Upper lobe of left lung (tissue), 6 donors: Measurements from ENCODE around the gene HNRNPCL4. TPM values are rescaled to one million over a fixed set of nuclear protein-coding genes. Genes with fewer than 3 reads are reported as not detected.
"Not testable (repeated sequence)": the region's sequence is repeated elsewhere in the genome, so short reads cannot be mapped to it uniquely, and the experiment has no call there.

ENCODE experiments used
- ATAC-seq, 2 donors: fragments of 200-7000 bp; cut with Tn5 transposase; one replicate each; pipeline ENCODE4 v1.9.1; 2022; ENCODE audit warnings: mild to moderate bottlenecking in 2 of 2, moderate library complexity in 2 of 2; ENCODE audit not compliant: low FRiP score in 2 of 2
- DNase-seq, 2 donors: peaks; one replicate each; pipeline ENCODE4 v3.0.0-alpha.2; 2019 to 2020
- H3K27ac ChIP-seq, 4 donors: fragments of 200-600 bp; sonication (generic); one replicate each; pipeline ENCODE4 v1.5.1; 2016 to 2019
- H3K27me3 ChIP-seq, 4 donors: fragments of 200-600 bp; sonication (generic); one replicate each; pipeline ENCODE4 v1.5.1; 2017 to 2019
- H3K36me3 ChIP-seq, 4 donors: fragments of 200-600 bp; sonication (generic); one replicate each; pipeline ENCODE4 v1.5.1; 2016 to 2019
- H3K4me1 ChIP-seq, 4 donors: fragments of 200-600 bp; sonication (generic); one replicate each; pipeline ENCODE4 v1.5.1; 2018 to 2019
- H3K4me3 ChIP-seq, 4 donors: fragments of 200-600 bp; sonication (generic); one replicate each; pipeline ENCODE4 v1.5.1; 2017 to 2019; ENCODE audit warnings: mild to moderate bottlenecking in 2 of 4, moderate library complexity in 1 of 4
- H3K9me3 ChIP-seq, 4 donors: fragments of 200-600 bp; sonication (generic); one replicate each; pipeline ENCODE4 v1.5.1; 2018 to 2019
- WGBS, 2 donors: methylation state at CpG; one replicate each; pipeline ENCODE4 v1.1.5; 2017 to 2018; 5-methylcytosine and 5-hydroxymethylcytosine counted together
- total RNA-seq, 6 donors: library from RNA; depleted of rRNA in 4 of 6; stranded (reverse); fragments of >200 nt in 4 of 6; gene quantifications; one replicate each; pipeline versions ENCODE4 v1.1.0 to v1.2.1, GENCODE V29; 2016 to 2021
- donor health status: DM: no; HTN: no; CAD: no; lungs with moderate emphysema.
- donor health status: DM: no; HTN: yes; CAD: no; lungs with severe emphysema.

The HNRNPCL4 gene
- not detected for total RNA-seq

GRCh38 chr1:13165531-13165930 lies at the start of gene HNRNPCL4:
Gene HNRNPCL4, minus strand, starts transcription at chr1:13165631. Its CDS starts 164 bp downstream, at chr1:13165467.
- H3K27ac ChIP-seq, H3K4me1 ChIP-seq, H3K9me3 ChIP-seq, H3K27me3 ChIP-seq, ATAC-seq, H3K4me3 ChIP-seq, H3K36me3 ChIP-seq, DNase-seq: not testable (repeated sequence)
- no CpG with 5 or more reads among the region's 8 CpGs for WGBS, 2 donors

- H3K4me1 ChIP-seq, ATAC-seq, H3K36me3 ChIP-seq, DNase-seq, H3K9me3 ChIP-seq, H3K27me3 ChIP-seq, H3K4me3 ChIP-seq, H3K27ac ChIP-seq: not testable (repeated sequence)
- WGBS, 2 donors, result no CpG with 5 or more reads among the region's 9 CpGs
These were observed 43.3 kb upstream of the HNRNPCL4 start for GRCh38 chr1:13208712-13209111.

- not testable (repeated sequence) for H3K4me1 ChIP-seq, H3K4me3 ChIP-seq, ATAC-seq, H3K36me3 ChIP-seq, H3K27ac ChIP-seq, H3K27me3 ChIP-seq, DNase-seq, H3K9me3 ChIP-seq
- WGBS, 2 donors, result no CpG with 5 or more reads among the region's 5 CpGs
These were observed 35.9 kb upstream of the HNRNPCL4 start, which contains the start of gene PRAMEF13 for GRCh38 chr1:13201309-13201708. Gene PRAMEF13, minus strand, starts transcription at chr1:13201409. Its CDS starts 1,820 bp downstream, at chr1:13199589.

- H3K9me3 ChIP-seq, ATAC-seq, H3K27ac ChIP-seq, H3K36me3 ChIP-seq, H3K4me1 ChIP-seq, H3K27me3 ChIP-seq, DNase-seq, H3K4me3 ChIP-seq: not testable (repeated sequence)
- WGBS, 2 donors, result 86% methylated on average over 2 of the region's 2 CpGs; no CpG with 5 or more reads in 1 of the 2 donors
These were observed 6.1 kb upstream of the HNRNPCL4 start, which contains the start of gene PRAMEF9 for GRCh38 chr1:13171548-13171947. Gene PRAMEF9, plus strand, starts transcription at chr1:13171848. Its CDS starts 3,433 bp downstream, at chr1:13175281.

- WGBS, 2 donors, result 78% methylated on average over 1 of the region's 5 CpGs; no CpG with 5 or more reads in 1 of the 2 donors
These were observed 9.5 kb downstream of the HNRNPCL4 start, which contains the start of gene PRAMEF26 for GRCh38 chr1:13155909-13156308. Gene PRAMEF26, minus strand, starts transcription at chr1:13156009. Its CDS starts 2,914 bp downstream, at chr1:13153095.

GRCh38 chr1:13116754-13117153 lies 48.7 kb downstream of the HNRNPCL4 start, which contains the start of gene HNRNPCL2:
Gene HNRNPCL2, minus strand, starts transcription at chr1:13116854. Its CDS starts 454 bp downstream, at chr1:13116400.
- WGBS, 2 donors, result 93 to 94% methylated on average over 6 of the region's 6 CpGs
- H3K27me3 ChIP-seq, H3K9me3 ChIP-seq, H3K4me3 ChIP-seq, DNase-seq, H3K4me1 ChIP-seq, H3K27ac ChIP-seq, H3K36me3 ChIP-seq, ATAC-seq: not testable (repeated sequence)

More at GRCh38 chr1:13155909-13156308, 9.5 kb downstream of the HNRNPCL4 start, which contains the start of gene PRAMEF26:
- ATAC-seq, H3K27me3 ChIP-seq, H3K9me3 ChIP-seq, H3K4me3 ChIP-seq, DNase-seq, H3K27ac ChIP-seq, H3K36me3 ChIP-seq, H3K4me1 ChIP-seq: not testable (repeated sequence)

Other genes starting within 250 kb of the HNRNPCL4 start
- gene PRAMEF7, start 249.0 kb downstream of the HNRNPCL4 start, total RNA-seq, result not detected
- gene PRAMEF6, start 218.1 kb downstream of the HNRNPCL4 start, total RNA-seq, result not detected
- not detected for gene PRAMEF27, start 109.1 kb downstream of the HNRNPCL4 start, total RNA-seq
- gene HNRNPCL3, start 104.9 kb downstream of the HNRNPCL4 start, total RNA-seq, result not detected
- gene PRAMEF25, start 94.9 kb downstream of the HNRNPCL4 start, total RNA-seq, result not detected
- not detected for gene HNRNPCL2, start 48.8 kb downstream of the HNRNPCL4 start, total RNA-seq
- not detected for gene PRAMEF26, start 9.6 kb downstream of the HNRNPCL4 start, total RNA-seq
- gene PRAMEF9, start 6.2 kb upstream of the HNRNPCL4 start, total RNA-seq, result not detected
- gene PRAMEF13, start 35.8 kb upstream of the HNRNPCL4 start, total RNA-seq, result not detected
- gene PRAMEF18, start 60.5 kb upstream of the HNRNPCL4 start, total RNA-seq, result not detected
- gene PRAMEF5, start 88.6 kb upstream of the HNRNPCL4 start, total RNA-seq, result not detected
- gene PRAMEF8, start 119.5 kb upstream of the HNRNPCL4 start, total RNA-seq, result not detected
- gene PRAMEF33, start 137.9 kb upstream of the HNRNPCL4 start, total RNA-seq, result not detected
- gene PRAMEF15, start 149.9 kb upstream of the HNRNPCL4 start, total RNA-seq, result not detected
- gene PRAMEF14, start 181.5 kb upstream of the HNRNPCL4 start, total RNA-seq, result not detected
- gene PRAMEF19, start 206.3 kb upstream of the HNRNPCL4 start, total RNA-seq, result not detected
- gene PRAMEF17, start 224.0 kb upstream of the HNRNPCL4 start, total RNA-seq, result not detected
- not detected for gene PRAMEF20, start 244.8 kb upstream of the HNRNPCL4 start, total RNA-seq